Effector CD8-positive, alpha-beta T cell (primary cell): ENCODE results near the gene LIMCH1.
"Not testable (repeated sequence)": the region's sequence is repeated elsewhere in the genome, so short reads cannot be mapped to it uniquely, and the experiment has no call there.

Source experiments
- DNase-seq: peaks from one replicate; lab custom pipeline; 2025; lab: John Stamatoyannopoulos, UW
- total RNA-seq, 4 experiments: gene quantifications; one replicate each; lab custom pipeline; 2026; lab: John Stamatoyannopoulos, UW

LIMCH1 gene, protein sequence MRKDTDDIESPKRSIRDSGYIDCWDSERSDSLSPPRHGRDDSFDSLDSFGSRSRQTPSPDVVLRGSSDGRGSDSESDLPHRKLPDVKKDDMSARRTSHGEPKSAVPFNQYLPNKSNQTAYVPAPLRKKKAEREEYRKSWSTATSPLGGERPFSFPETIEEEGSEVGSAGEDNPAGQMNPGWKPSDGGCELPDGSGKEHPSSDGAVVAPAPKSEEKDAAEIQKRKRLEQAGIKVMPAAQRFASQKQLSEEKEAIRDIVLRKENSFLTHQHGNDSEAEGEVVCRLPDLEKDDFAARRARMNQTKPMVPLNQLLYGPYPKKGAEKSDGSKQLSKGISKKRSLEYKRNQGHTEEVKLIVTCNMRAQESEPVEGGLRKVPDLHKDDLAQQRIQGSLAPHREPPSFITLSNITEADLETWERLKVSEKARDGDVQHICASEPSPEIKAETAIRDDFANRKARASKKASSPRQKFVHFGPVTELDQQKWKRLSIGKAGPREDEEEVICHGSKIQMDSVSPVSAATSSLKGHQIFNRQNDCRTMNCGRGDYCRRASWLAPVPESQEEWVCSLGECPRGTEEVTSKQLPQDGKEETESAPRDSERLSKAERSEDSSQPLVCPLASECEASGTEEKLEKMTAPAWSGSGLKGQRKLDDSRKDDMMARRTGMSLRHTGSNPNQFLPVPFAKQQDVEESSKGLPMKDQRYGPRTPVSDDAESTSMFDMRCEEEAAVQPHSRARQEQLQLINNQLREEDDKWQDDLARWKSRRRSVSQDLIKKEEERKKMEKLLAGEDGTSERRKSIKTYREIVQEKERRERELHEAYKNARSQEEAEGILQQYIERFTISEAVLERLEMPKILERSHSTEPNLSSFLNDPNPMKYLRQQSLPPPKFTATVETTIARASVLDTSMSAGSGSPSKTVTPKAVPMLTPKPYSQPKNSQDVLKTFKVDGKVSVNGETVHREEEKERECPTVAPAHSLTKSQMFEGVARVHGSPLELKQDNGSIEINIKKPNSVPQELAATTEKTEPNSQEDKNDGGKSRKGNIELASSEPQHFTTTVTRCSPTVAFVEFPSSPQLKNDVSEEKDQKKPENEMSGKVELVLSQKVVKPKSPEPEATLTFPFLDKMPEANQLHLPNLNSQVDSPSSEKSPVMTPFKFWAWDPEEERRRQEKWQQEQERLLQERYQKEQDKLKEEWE (N-terminal part only)
- total RNA-seq: 0 to 0.98 (median 0.40) reads per million in 4 experiments

DNA sequence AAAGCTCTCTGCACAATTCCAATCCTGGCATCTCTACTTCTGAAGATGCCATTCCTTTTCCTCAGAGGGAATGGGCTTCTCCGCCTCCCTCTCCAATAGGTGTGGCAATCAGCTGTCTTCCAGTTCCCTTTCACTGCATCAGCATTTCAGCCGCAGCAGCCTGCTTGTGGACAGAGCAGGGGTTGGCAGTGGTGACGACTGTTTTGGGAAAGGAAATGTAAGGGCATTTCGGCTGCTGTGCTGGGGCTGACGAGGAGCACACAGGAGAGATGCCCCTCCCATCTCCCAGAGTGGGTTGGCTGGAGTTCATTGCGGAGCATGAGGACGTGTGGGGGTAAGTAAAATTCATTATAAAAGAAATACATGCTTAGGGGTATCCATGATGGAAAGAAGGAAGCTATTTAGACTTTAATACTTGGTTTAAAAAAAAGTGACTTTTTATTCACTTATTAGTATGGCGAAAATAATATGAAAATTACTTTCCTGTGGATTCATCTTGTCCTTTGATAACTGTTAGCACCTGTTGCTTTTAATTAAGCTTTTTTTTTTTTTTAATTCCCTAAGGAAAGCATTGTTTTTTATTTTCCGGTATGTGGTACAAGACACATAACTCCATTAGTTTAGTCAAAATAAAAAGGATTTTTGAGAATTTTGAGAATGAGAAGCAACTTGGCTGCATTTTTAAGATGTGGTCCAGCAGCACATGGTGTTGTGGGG lies at the start of gene LIMCH1:
Gene LIMCH1, plus strand, starts transcription at position 141 of the 717 bp plus-strand sequence. CDS start 67,839 bp downstream, outside the sequence.
- no peak for DNase-seq

DNA sequence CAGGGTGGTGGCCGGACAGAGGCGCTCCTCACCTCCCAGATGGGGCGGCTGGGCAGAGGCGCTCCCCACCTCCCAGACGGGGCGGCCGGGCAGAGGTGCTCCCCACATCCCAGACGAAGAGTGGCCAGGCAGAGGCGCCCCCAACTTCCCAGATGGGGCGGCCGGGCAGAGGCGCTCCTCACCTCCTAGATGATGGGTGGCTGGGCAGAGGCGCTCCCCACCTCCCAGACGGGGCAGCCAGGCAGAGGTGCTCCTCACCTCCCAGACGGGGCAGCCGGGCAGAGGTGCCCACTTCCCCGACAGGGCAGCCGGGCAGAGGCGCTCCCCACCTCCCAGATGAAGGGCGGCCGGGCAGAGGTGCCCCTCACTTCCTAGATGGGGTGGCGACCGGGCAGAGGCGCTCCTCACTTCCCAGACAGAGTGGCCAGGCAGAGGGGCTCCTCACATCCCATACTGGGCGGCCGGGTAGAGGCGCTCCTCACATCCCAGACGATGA lies 46.8 kb upstream of the LIMCH1 start:
- not testable (repeated sequence) for DNase-seq

DNA sequence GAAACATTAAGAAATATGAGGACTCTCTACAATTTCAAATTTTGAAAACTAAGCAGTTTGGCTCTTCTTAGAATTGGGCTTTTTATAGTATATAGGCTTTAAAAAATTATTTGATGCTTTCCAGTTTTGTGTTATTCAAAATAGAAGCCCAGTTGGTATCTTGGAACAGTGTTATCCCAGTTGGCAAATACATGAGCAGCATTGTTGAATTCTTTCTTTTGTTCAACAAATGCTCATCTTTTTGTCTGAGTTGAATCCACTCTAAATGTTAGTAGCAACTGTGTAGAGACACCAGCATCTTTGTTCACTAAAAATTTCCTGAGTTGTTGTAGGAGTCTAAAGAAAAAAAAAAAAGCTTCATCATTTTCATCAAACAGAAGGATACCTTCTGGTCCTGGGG lies 41.0 kb upstream of the LIMCH1 start:
- no peak for DNase-seq

DNA sequence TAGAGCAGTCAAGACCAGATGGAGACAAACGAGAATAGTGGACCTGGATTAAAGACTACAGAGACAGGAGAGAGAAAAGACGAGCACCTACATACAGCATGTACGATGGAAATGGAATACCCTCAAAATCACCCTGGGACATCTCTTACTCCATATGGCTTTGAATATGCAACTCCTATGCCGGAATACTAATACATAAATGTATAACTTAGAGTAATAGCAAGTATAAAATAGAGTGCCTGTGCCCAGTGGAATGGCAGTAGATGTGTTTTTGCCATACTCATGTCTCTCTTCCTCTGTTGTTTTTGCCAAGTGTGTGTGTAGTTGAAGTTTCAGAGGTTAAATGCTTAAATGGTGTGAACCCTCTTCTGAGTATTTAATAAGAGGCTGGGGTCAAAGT lies 39.8 kb upstream of the LIMCH1 start:
- DNase-seq: no peak

DNA sequence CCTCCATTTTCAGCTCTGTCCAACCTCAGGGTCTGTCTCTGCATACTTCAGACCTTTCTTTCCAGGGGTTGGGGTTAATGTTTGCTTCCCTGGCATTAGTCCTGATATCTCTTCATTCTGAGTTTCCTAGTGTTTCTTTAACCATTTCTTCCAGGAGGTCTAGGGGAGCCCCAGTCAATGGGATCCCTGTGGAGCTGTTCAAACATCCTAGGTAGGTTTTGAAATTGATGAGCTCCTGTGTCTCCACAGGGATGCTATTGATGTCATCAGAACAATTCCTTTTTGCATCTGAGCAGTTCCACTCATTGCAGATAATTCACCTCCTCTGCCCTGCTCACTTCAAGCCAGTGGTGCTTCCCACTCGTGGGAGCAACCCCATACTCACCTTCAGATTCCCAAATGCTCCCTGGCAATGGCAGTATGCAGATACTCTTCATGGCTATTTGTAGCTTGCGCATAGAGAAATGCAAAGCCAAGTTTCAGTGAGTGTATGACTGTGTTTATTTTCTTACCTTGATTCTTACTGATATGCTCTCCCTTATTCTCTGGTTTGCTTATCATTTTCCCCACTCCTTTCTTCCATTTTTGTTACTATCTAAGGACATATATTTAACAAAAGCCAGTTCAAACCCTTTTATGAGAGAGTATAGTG lies 33.7 kb upstream of the LIMCH1 start:
- DNase-seq: no peak

DNA sequence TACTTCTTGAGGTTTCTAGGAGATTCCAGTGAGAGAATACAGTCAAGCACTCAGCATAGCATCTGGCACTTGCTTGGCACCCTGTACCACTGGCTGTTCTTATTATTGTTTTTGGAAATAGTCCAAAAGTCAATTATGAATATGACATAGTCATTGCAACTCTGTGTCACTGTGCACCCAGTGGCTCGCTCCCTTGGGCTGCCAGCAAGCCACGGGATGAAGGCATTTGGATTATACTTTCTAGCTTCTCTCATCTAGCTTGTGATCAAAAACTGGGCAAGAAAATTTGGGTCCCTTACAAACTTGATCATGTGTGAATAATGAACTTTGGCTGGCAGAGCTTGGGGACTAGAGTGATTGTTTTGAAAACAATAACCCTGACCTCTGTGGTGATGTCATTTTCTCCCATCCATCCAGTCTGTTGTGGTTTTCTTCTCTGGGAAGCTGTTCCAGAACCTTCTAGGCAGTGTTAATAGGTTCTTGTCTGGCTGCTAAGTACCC lies 32.7 kb upstream of the LIMCH1 start:
- DNase-seq: no peak

DNA sequence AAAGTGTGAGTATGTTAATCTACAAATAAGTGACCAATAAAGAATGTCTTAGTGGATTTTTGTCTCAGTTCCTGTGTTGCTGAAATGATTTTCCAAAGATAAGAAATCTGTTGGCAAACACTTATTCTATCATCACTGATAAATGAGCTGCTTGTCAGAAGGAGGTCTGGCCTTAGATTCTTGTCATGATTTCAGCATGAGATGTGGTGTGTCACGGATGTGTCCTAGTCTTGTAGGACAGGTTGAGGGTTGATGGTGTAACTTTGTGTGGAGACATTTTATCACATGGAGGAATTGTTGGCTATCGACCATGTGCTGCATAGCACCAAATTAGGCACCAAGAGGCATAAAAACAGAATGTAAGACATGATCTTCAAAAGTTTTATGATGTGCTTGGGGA lies 31.8 kb upstream of the LIMCH1 start:
- no peak for DNase-seq

DNA sequence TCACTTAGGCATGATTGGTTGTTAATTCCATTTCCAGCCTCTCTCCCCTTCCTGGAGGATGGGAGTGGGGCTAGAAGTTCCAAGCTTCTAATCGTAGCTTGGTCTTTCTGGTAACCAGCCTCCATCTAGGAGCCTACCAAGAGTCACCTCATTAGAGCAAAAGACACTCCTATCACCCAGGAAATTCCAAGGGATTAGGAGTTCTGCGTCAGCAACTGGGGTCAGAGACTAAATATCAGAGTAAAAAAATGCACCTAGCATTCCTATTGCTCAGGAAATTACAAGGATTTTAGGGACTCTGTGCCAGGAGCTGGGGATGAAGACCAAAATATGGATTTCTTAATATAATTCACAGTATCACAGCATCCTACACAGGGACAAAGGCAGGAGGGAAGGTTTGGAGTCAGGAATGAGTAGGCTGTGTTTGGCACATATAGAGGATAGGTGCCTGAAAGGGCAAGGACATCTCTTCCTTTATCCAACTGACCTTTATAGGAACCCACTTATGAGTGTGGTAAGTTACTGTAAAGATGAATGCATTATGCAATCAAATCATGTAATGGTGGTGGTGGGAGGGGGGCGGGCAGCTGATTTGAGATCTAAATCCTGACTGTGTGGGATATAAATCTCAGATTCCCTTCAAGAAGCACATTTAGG lies 30.5 kb upstream of the LIMCH1 start:
- no peak for DNase-seq

DNA sequence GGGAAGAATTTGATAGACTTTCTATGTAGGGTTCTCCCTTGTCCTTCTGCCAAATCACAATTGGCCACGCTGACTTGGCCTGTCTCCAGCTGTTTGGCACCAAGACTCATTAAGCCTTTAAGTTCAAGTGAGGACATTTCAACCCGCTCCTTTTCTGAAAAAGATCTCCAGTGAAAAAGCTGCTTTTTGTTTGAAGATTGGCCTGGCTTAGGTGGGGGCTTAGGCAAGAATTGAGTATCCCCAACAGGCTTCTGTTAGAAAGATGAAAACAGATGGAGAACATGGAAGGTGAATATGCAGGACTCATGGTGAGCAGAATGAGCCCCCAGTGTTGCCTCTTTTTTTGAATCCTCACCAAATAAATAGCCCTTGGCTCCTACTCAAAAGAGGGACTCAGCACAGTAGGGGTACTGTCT lies 28.5 kb upstream of the LIMCH1 start:
- DNase-seq: no peak

DNA sequence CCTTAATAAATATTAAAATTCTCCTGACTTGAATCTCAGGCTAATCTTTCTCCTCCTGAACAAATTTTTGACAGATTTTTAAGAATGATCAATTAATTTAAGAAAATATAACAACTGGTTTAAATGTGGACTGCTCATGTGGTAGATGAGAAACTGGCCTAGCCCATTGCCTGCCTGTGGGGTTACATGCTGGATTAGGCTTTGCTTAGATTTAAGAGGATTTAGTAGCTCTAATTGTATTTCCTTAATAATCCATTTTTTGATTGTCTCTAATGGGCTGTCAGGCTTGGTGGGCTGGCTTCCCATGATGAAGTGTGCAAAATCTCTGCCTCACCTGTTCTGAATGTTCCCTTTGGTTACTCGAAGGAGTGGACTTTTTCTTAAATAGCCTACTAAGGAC lies 27.8 kb upstream of the LIMCH1 start:
- no peak for DNase-seq

DNA sequence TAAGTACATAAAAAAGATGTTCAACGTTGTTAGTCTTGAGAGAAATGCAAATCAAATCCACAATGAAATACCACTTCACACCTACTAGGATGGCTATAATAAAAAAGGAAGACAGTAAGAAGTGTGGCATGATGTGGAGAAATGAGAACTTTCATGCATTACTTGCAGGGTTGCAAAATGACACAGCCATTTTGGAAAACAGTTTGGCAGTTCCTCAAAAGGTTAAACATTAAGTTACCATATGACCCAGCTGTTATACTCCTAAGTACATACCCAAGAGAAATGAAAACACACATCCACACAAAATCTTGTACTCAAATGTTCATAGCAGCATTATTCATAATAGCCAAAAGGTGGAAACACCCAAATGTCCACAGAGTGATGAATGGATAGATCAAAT lies 25.8 kb upstream of the LIMCH1 start:
- no peak for DNase-seq

DNA sequence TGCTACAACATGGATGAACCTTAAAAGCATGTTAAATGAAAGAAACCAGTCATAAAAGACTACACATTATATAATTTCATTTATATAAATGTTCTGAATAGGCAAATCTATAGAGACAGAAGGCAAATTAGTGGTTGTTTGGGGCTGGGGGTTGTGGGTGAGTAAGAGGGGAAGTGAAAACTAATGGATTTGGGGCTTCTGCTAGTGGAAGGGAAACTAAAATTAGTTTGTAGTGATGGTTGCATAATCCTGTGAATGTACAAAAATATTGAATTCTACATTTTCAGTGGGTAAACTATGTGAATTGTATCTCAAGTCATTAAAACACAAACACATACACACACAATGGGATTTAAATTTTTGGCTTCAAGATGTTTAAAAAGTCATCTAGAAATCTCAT lies 25.4 kb upstream of the LIMCH1 start:
- DNase-seq: no peak

DNA sequence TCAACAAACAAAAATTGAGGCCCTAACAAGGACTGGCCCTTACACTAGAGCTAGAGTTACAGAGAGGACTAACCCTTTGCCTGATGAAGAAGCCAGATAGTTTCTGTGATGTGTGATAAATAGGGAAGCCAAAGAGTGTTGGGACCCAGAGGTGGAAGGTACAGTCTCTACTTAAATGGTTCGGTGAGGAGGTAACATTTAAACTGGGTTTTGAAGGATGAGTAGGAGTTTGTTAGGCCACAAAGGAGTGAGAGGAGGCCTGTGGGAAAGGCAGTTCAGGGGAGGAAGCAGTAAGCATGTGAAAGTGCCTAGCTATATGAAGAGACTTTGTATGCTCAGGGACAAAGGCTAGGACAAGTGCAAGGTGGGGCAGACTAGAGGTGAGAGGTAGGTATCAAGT lies 23.8 kb upstream of the LIMCH1 start:
- DNase-seq: no peak

DNA sequence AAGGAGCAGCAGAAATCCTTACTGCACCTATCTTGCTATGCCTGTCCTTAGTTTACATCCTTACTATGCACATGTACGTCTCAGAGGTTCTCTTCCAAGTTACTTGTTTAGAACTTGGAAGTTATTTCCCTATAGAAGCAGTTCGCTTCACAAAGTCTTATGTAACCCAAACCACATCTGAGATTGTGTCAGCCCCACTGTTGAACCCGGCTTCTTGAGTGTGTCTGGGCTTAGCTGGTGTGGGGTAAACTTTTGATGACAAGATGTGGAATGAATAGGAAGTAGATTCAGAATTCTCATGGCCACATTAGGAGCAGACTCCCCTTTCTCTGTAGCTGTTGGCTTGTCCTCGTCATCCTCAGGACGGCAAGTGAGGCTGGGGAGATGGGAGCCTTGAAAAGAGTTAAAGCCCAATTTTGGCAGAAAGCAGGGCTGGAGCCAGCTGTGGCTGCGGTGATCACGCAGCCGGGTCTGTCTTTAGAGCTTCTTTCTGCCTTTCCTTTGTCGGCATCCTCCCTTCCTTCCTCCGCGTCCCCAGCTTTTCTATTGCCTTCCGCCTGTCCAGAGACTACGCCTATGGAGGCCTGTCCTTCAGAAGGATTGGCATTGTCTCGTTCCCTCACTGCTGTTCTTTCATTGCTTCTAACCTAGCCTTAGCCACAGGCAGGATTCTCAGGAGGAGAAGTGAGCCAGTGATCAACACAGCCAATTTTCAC lies 23.0 kb upstream of the LIMCH1 start:
- DNase-seq: no peak

DNA sequence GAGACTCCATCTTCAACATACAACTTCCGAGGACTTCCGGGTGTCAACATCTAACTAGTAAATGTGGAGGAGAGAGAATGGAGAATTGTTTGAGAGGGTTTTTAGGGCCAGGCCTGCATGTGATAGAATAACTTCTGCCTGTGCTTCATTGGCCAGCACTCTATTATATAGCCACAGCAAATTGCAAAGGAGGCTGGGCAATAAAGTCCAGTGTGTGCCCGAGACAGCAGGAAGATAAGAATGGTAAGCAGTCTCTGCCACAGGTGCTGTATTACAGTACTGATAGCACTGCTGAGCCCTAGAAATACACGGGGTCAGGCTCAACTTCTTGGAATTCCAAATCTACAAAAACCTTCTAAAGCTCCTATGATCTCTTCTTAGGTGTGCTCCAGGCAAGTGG lies 20.8 kb upstream of the LIMCH1 start:
- DNase-seq: no peak

DNA sequence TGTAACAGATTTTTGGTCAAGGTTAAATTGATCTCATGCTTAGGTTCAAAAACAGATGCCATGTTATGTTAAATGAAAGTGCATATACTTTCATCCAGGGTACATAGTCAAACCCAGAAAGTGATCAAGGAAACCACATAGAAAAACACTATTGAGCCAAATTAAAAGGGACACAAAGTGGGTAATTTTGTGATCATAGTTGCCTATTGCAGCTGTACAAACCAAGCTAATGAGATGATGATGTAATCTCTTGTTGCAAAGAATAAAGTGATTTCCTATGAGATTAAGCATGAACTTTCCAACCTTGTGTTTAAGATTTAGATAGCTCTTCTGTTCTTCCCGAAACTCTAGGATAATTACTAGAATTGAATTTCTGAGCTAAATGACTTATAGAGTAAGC lies 20.2 kb upstream of the LIMCH1 start:
- no peak for DNase-seq

DNA sequence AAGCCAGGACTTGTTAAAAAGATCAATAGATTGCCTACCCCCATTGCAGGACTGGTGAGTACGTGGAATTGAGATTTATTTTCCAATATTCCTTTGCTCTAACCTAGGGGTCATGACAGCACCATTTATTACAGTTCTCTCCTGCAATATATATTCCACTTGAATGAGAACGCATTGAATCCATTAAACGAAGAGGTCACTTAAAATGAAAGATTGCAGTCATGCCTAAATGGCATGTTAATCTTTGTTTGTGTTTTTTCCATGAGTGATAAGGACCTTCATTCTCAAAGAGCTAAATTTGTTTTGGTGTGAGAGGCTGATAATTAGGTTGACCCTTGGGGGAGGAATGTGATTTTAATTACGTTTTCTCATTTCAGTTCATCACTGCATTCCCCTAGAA lies 13.5 kb upstream of the LIMCH1 start:
- no peak for DNase-seq

DNA sequence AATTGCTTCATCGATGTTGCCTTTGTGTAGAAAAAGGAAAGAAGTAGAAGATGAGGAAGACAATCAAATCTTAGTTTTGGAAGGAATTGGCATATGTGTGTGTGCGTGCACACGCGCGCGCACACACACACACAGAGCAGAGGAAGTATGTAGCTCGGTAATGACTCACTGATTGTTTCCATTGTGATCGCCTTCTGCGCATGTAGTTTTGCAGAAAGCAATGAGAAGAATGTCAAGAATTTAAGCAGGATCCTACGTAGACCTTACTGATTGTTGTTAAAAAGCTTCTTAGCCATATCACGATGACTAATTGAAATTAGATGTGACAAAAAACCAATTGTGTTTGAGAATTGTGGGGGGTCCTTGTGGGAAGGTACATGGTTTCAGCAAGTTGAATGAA lies 12.8 kb upstream of the LIMCH1 start:
- no peak for DNase-seq

DNA sequence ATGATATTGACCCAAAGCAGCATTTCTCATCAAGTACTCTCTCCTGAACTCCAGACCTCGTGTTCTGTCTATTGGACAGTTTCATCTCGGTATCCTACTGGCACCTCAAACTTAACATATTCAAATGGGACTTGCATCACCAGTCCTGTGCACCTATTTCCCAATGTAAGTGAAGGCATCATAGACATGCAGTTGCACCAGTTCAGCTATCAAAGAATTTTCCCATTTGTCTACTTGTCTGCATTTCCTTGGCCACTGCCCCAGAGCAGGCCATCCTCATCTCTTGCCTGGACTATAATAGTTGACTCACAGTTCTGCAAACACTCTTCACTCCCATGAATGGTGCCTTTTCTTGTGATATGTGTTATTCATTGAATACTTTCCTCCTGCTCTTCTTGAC lies 11.3 kb upstream of the LIMCH1 start:
- no peak for DNase-seq
